ENCODE measurements around the gene IGSF21.

Gene IGSF21

GRCh38 chr1:18239671-18240070 lies 132.1 kb downstream of the IGSF21 start:
- Mint-ChIP-seq H3K4me3 (no peak overlapping the region), H3K27me3 (ENCODE audit: low read depth) (peaks cover 74% of the 10 kb centered on the region), H3K4me1 (no peaks in the 10 kb centered on the region), H3K27ac (no peak overlapping the region), H3K9me3 (no peaks in the 10 kb centered on the region), H3K36me3 (ENCODE audit: low read depth) (no peaks in the 10 kb centered on the region)
- TF ChIP-seq CTCF (IDR thresholded peaks at IDR 0.05; ENCODE audit: unreplicated experiment in 3 of 3): no peak

GRCh38 chr1:18240906-18241305 lies 133.3 kb downstream of the IGSF21 start:
- Mint-ChIP-seq H3K27me3 (ENCODE audit: low read depth) (peaks cover 69% of the 10 kb centered on the region), H3K27ac (no peak overlapping the region), H3K4me3 (no peak overlapping the region), H3K4me1 (no peaks in the 10 kb centered on the region), H3K36me3 (ENCODE audit: low read depth) (no peaks in the 10 kb centered on the region), H3K9me3 (no peaks in the 10 kb centered on the region)
- no peak for TF ChIP-seq CTCF (IDR thresholded peaks at IDR 0.05; ENCODE audit: unreplicated experiment in 3 of 3)

- Mint-ChIP-seq H3K4me3 (no peak overlapping the region), H3K27me3 (ENCODE audit: low read depth) (peaks cover 66% of the 10 kb centered on the region), H3K36me3 (ENCODE audit: low read depth) (no peaks in the 10 kb centered on the region), H3K27ac (no peak overlapping the region), H3K9me3 (no peaks in the 10 kb centered on the region), H3K4me1 (no peaks in the 10 kb centered on the region)
- no peak for TF ChIP-seq CTCF (IDR thresholded peaks at IDR 0.05; ENCODE audit: unreplicated experiment in 3 of 3)
Measured at GRCh38 chr1:18241891-18242290, 134.3 kb downstream of the IGSF21 start.

- H3K36me3 Mint-ChIP-seq (ENCODE audit: low read depth): no peaks in the 10 kb centered on the region
- H3K9me3 Mint-ChIP-seq: no peaks in the 10 kb centered on the region
- H3K4me1 Mint-ChIP-seq: no peaks in the 10 kb centered on the region
- H3K27ac Mint-ChIP-seq: no peak overlapping the region
- no peak for TF ChIP-seq CTCF (IDR thresholded peaks at IDR 0.05; ENCODE audit: unreplicated experiment in 3 of 3)
- no peak overlapping the region for H3K4me3 Mint-ChIP-seq
- H3K27me3 Mint-ChIP-seq (ENCODE audit: low read depth): peaks cover 65% of the 10 kb centered on the region
Measured at GRCh38 chr1:18243503-18244175, 136.0 kb downstream of the IGSF21 start.

GRCh38 chr1:18244762-18245161 lies 137.2 kb downstream of the IGSF21 start:
- peaks cover 60% of the 10 kb centered on the region for H3K27me3 Mint-ChIP-seq (ENCODE audit: low read depth)
- no peaks in the 10 kb centered on the region for H3K4me1 Mint-ChIP-seq
- TF ChIP-seq CTCF (IDR thresholded peaks at IDR 0.05; ENCODE audit: unreplicated experiment in 3 of 3): no peak
- no peak overlapping the region for H3K27ac Mint-ChIP-seq
- no peaks in the 10 kb centered on the region for H3K36me3 Mint-ChIP-seq (ENCODE audit: low read depth)
- H3K9me3 Mint-ChIP-seq: no peaks in the 10 kb centered on the region
- no peak overlapping the region for H3K4me3 Mint-ChIP-seq

GRCh38 chr1:18245647-18246046 lies 138.0 kb downstream of the IGSF21 start:
- no peak for TF ChIP-seq CTCF (IDR thresholded peaks at IDR 0.05; ENCODE audit: unreplicated experiment in 3 of 3)

More at GRCh38 chr1:18245647-18246046, 138.0 kb downstream of the IGSF21 start:
- H3K4me3 Mint-ChIP-seq: no peak overlapping the region
- peaks cover under 1% of the 10 kb centered on the region for H3K9me3 Mint-ChIP-seq
- H3K36me3 Mint-ChIP-seq (ENCODE audit: low read depth): no peaks in the 10 kb centered on the region
- no peak overlapping the region for H3K27ac Mint-ChIP-seq
- H3K27me3 Mint-ChIP-seq (ENCODE audit: low read depth): peaks cover 58% of the 10 kb centered on the region
- H3K4me1 Mint-ChIP-seq: no peaks in the 10 kb centered on the region

All from nephron (organoid).